Transverse colon (tissue), 4 donors: ENCODE measurements around the gene MORC2. TPM values are rescaled to one million over a fixed set of nuclear protein-coding genes. Genes with fewer than 3 reads are reported as not detected.

Experiments used
- DNase-seq: peaks from one replicate; pipeline ENCODE4 v3.0.0-alpha.2; 2019
- H3K27ac ChIP-seq, 4 donors: fragments of 200-600 bp; sonication (generic); 2 replicates each; pipeline ENCODE4 v1.5.1; 2016 to 2018; ENCODE audit warnings: inconsistent platforms in 4 of 4
- H3K27me3 ChIP-seq: fragments of 200-600 bp; sonication (generic); 2 replicates; pipeline ENCODE4 v1.5.1; 2017; ENCODE audit warnings: inconsistent platforms
- H3K36me3 ChIP-seq, 4 donors: fragments of 200-600 bp; sonication (generic); 2 replicates each; pipeline ENCODE4 v1.5.1; 2017 to 2019; ENCODE audit warnings: inconsistent platforms in 4 of 4
- H3K4me1 ChIP-seq, 4 donors: fragments of 200-600 bp; sonication (generic); 2 replicates each; pipeline ENCODE4 v1.5.1; 2017 to 2020; ENCODE audit warnings: inconsistent platforms in 4 of 4
- H3K4me3 ChIP-seq, 4 donors: fragments of 200-600 bp; sonication (generic); 1 replicate in 1 of 4; 2 replicates in 3 of 4; pipeline versions ENCODE4 v1.5.1 to v1.6.1; 2017 to 2019; ENCODE audit warnings: inconsistent platforms in 4 of 4
- H3K9me3 ChIP-seq, 2 donors: fragments of 200-600 bp; sonication (generic); 2 replicates each; pipeline ENCODE4 v1.5.1; 2017 to 2019; ENCODE audit warnings: inconsistent platforms in 2 of 2
- EP300 ChIP-seq: sonication (generic); formaldehyde crosslinking; IDR thresholded peaks from one replicate; pipeline ENCODE4 v1.6.1; 2017; ENCODE audit warnings: antibody characterized with exemption, low read depth
- POLR2A ChIP-seq: fragments of 450-650 bp; IDR thresholded peaks from one replicate; pipeline ENCODE4 v1.6.1; 2016; ENCODE audit warnings: antibody characterized with exemption, mild to moderate bottlenecking, moderate library complexity
- POLR2AphosphoS5 ChIP-seq, 3 donors: sonication (generic); formaldehyde crosslinking; IDR thresholded peaks; one replicate each; pipeline ENCODE4 v1.6.1; 2016; ENCODE audit warnings: antibody characterized with exemption in 3 of 3
- WGBS, 2 donors: methylation state at CpG; one replicate each; pipeline ENCODE4 v1.1.5; 2018; ENCODE audit warnings: low coverage in 1 of 2; 5-methylcytosine and 5-hydroxymethylcytosine counted together
- in situ Hi-C, 4 donors: fragments of 200-750 bp; cut with MboI; loops; one replicate each; pipeline versions ENCODE4 v1.15.0 to v1.15.1; 2017; ENCODE audit warnings: low sequenced_read_pairs in 3 of 4, low pct_ligation_motif_present in 1 of 4, low pct_unique_long_range_greater_than_20kb in 1 of 4
- intact Hi-C: fragments of 100-400 bp; cut with DNase I; formaldehyde crosslinking; loops from one replicate; pipeline ENCODE4 v1.15.1; 2023; ENCODE audit warnings: low total_unique reads
- total RNA-seq, 4 donors: library from RNA; depleted of rRNA; stranded (reverse); fragments of >200 nt; gene quantifications; one replicate each; pipeline ENCODE4 v1.1.0, GENCODE V29; 2016
- TF ChIP-seq, protein P1 (sequence below), 5 experiments: fragments of 200-600 bp in 3 of 5; fragments of 450-650 bp in 2 of 5; sonication (generic) in 3 of 5; IDR thresholded peaks; 1 replicate in 2 of 5; 2 replicates in 3 of 5; pipeline ENCODE4 v1.5.1; 2016 to 2017; ENCODE audit warnings: antibody characterized with exemption in 5 of 5, inconsistent platforms in 3 of 5, mild to moderate bottlenecking in 2 of 5, moderate library complexity in 1 of 5

Gene MORC2
- total RNA-seq, 4 donors from 2014 or later = 11.9 to 23.9 (median 19.1) TPM

DNA sequence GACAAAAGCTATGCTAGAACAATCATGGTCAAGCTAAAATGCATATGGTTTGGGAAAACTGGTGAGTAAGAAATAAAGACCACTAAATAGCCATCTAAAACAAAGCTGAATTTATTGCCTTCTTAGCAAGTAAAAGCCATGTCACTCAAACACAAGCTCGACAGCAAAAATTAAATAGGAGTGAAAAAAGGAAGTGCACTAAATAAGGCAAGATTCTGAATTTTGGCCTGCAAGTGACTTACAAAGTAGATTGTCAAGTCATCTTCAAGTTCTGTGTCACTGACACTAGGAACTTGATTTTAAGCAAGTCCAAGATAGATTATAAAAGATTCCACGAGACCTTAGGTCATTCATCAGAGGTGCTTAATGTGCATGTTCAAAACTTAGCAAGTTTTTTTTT, 27.9 kb upstream of the MORC2 start:
- no peaks in the 10 kb centered on the region for H3K9me3 ChIP-seq
- intact Hi-C loops (no loop called here), in situ Hi-C loops (no loop called here)
- TF ChIP-seq POLR2AphosphoS5 (IDR thresholded peaks at IDR 0.05) (no peak), EP300 (no peak), POLR2A (no peak)
- TF ChIP-seq, protein P1, sequence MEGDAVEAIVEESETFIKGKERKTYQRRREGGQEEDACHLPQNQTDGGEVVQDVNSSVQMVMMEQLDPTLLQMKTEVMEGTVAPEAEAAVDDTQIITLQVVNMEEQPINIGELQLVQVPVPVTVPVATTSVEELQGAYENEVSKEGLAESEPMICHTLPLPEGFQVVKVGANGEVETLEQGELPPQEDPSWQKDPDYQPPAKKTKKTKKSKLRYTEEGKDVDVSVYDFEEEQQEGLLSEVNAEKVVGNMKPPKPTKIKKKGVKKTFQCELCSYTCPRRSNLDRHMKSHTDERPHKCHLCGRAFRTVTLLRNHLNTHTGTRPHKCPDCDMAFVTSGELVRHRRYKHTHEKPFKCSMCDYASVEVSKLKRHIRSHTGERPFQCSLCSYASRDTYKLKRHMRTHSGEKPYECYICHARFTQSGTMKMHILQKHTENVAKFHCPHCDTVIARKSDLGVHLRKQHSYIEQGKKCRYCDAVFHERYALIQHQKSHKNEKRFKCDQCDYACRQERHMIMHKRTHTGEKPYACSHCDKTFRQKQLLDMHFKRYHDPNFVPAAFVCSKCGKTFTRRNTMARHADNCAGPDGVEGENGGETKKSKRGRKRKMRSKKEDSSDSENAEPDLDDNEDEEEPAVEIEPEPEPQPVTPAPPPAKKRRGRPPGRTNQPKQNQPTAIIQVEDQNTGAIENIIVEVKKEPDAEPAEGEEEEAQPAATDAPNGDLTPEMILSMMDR (IDR thresholded peaks at IDR 0.05) = no peak
- no peaks in the 10 kb centered on the region for H3K27me3 ChIP-seq
- no peak overlapping the region for H3K27ac ChIP-seq
- 64 to 80% methylated on average over 2 of the region's 2 CpGs for WGBS, 2 donors
- DNase-seq = no peak
- no peaks in the 10 kb centered on the region for H3K36me3 ChIP-seq
- H3K4me1 ChIP-seq = no peaks in the 10 kb centered on the region
- H3K4me3 ChIP-seq = no peak overlapping the region

GRCh38 chr22:30994960-30995359, 26.4 kb upstream of the MORC2 start:
- H3K36me3 ChIP-seq = no peaks in the 10 kb centered on the region
- WGBS, 2 donors = 44 to 73% methylated on average over 1 of the region's 1 CpG

DNA sequence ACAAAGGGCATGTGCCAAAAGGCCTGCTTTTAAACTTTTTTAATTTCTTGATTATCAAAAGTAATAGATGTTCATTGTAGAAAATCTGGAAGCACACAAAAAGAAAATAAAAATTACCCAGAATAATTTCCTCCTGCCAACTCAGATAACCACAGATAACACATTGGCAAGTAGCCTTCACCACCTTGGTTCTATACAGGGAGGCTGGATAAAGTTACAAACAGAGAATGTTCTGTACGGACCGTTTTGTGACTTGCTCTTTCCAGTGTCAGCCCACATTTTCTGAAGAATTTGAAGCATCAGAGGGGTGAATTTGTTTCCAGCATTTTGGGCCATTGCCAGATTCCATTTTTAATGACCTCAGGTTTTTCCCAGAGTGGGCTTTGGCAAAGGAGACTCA, 24.0 kb upstream of the MORC2 start:
- Histone ChIP-seq H3K4me1 (no peaks in the 10 kb centered on the region), H3K4me3 (no peak overlapping the region), H3K36me3 (no peaks in the 10 kb centered on the region), H3K27ac (no peak overlapping the region), H3K9me3 (no peaks in the 10 kb centered on the region), H3K27me3 (no peaks in the 10 kb centered on the region)
- in situ Hi-C loops = no loop called here
- no peak for TF ChIP-seq POLR2A
- TF ChIP-seq, protein P1 (IDR thresholded peaks at IDR 0.05) = no peak
- TF ChIP-seq EP300 = no peak
- no peak for TF ChIP-seq POLR2AphosphoS5 (IDR thresholded peaks at IDR 0.05)
- intact Hi-C loops = no loop called here
- 70 to 79% methylated on average over 2 of the region's 2 CpGs for WGBS, 2 donors
- no peak for DNase-seq

More at GRCh38 chr22:30994960-30995359, 26.4 kb upstream of the MORC2 start:
- H3K27me3 ChIP-seq = no peaks in the 10 kb centered on the region
- TF ChIP-seq EP300 (no peak), POLR2A (no peak), POLR2AphosphoS5 (IDR thresholded peaks at IDR 0.05) (no peak)
- TF ChIP-seq, protein P1 (IDR thresholded peaks at IDR 0.05) = no peak
- H3K4me3 ChIP-seq = no peak overlapping the region
- H3K4me1 ChIP-seq = no peaks in the 10 kb centered on the region
- DNase-seq = no peak
- no peaks in the 10 kb centered on the region for H3K9me3 ChIP-seq
- H3K27ac ChIP-seq = no peak overlapping the region
- in situ Hi-C loops (no loop called here), intact Hi-C loops (no loop called here)

GRCh38 chr22:30990690-30991089, 22.1 kb upstream of the MORC2 start:
- no peaks in the 10 kb centered on the region for H3K4me1 ChIP-seq
- no peak for DNase-seq
- H3K4me3 ChIP-seq = no peak overlapping the region
- H3K9me3 ChIP-seq = no peaks in the 10 kb centered on the region
- WGBS, 2 donors = 100% methylated on average over 1 of the region's 1 CpG; no CpG with 5 or more reads in 1 of the 2 donors
- no peaks in the 10 kb centered on the region for H3K27me3 ChIP-seq
- TF ChIP-seq POLR2A (no peak), POLR2AphosphoS5 (IDR thresholded peaks at IDR 0.05) (no peak), EP300 (no peak)
- TF ChIP-seq, protein P1 (IDR thresholded peaks at IDR 0.05) = no peak
- H3K36me3 ChIP-seq = no peaks in the 10 kb centered on the region
- in situ Hi-C loops = no loop called here
- no peak overlapping the region for H3K27ac ChIP-seq
- intact Hi-C loops = no loop called here
